ENCODE measurements around the gene PRR5L. TPM values are rescaled to one million over a fixed set of nuclear protein-coding genes. Genes with fewer than 3 reads are reported as not detected.
A peak's percentile ranks its signal among the peaks of the same experiment; 100 is the strongest.

PRR5L gene
- total and polyA plus RNA-seq, 9 of the 15 experiments (the other 6 are each of a cell fraction or from before 2014, with no cell fraction given), result 0.11 to 0.60 (median 0.36) TPM; not detected in 2

DNA sequence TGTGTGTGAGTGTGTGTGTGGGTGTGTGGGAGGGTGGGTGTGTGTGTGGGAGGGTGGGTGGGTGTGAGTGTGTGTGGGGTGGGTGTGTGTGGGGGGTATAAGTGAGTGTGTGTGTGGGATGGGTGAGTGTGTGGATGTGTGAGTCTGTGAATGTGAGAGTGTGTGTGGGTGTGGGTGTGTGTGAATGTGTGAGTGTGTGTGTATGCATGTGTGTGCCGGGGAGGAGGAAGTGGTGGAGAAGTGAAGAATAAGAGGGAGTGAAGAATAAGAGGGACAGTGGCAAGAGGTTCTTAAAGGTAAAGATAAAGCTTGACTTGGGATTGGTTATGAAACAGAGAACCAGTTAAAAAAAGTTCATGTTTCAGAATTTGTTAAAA is 54.0 kb downstream of the PRR5L start:
- ATAC-seq (no peak; the same call in 2 of the 3 replicates), FAIRE-seq (no peak), DNase-seq (ENCODE audit: extremely low read depth in 1 of 4, low spot score in 3 of 4) (no peak)
- Histone ChIP-seq H3K4me2 (ENCODE audit: insufficient read depth, low read length) (no peak overlapping the region), H3K4me1 (replicated peaks in 1 of 2; ENCODE audit: control insufficient read depth in 2 of 2, insufficient read depth in 2 of 2, low read length in 2 of 2) (no peaks in the 10 kb centered on the region), H3K9me3 (replicated peaks; ENCODE audit: control insufficient read depth, insufficient read depth, low read depth, low read length) (no peaks in the 10 kb centered on the region), H4K20me1 (replicated peaks; ENCODE audit: control insufficient read depth, insufficient read depth, low read length) (no peaks in the 10 kb centered on the region), H3K36me3 (ENCODE audit: control insufficient read depth, insufficient read depth, low read length) (no peaks in the 10 kb centered on the region), H2AFZ (ENCODE audit: low read depth, low read length) (no peak overlapping the region), H3K9me1 (ENCODE audit: control insufficient read depth, insufficient read depth, low read length) (no peaks in the 10 kb centered on the region), H3K79me2 (ENCODE audit: control insufficient read depth, insufficient read depth, low read length) (no peaks in the 10 kb centered on the region), H3K27me3 (ENCODE audit: control insufficient read depth in 2 of 2, insufficient read depth in 2 of 2, low read length in 2 of 2) (peaks cover 9 to 18% of the 10 kb centered on the region in 2 experiments; a peak in 4 of 5 replicates), H3K27ac (ENCODE audit: extremely low read depth, low read depth, low read length) (no peak overlapping the region), H3K9ac (ENCODE audit: insufficient read depth in 1 of 2, low read depth in 2 of 2, low read length in 2 of 2) (no peak overlapping the region), H3K4me3 (no peak overlapping the region)
- peak; percentile 67 for TF ChIP-seq EGR1 (conservative IDR thresholded peaks at IDR 0.05)
- TF ChIP-seq EWSR1 (IDR thresholded peaks at IDR 0.05; ENCODE audit: borderline replicate concordance, low read depth, partially characterized antibody), result no peak
- TF ChIP-seq ZNF217 (CRISPR knock-in tag; IDR thresholded peaks at IDR 0.05), result no peak
- TF ChIP-seq, protein P1, sequence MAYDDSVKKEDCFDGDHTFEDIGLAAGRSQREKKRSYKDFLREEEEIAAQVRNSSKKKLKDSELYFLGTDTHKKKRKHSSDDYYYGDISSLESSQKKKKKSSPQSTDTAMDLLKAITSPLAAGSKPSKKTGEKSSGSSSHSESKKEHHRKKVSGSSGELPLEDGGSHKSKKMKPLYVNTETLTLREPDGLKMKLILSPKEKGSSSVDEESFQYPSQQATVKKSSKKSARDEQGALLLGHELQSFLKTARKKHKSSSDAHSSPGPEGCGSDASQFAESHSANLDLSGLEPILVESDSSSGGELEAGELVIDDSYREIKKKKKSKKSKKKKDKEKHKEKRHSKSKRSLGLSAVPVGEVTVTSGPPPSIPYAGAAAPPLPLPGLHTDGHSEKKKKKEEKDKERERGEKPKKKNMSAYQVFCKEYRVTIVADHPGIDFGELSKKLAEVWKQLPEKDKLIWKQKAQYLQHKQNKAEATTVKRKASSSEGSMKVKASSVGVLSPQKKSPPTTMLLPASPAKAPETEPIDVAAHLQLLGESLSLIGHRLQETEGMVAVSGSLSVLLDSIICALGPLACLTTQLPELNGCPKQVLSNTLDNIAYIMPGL (CRISPR knock-in tag; IDR thresholded peaks at IDR 0.05), result no peak
- TF ChIP-seq, protein P2, sequence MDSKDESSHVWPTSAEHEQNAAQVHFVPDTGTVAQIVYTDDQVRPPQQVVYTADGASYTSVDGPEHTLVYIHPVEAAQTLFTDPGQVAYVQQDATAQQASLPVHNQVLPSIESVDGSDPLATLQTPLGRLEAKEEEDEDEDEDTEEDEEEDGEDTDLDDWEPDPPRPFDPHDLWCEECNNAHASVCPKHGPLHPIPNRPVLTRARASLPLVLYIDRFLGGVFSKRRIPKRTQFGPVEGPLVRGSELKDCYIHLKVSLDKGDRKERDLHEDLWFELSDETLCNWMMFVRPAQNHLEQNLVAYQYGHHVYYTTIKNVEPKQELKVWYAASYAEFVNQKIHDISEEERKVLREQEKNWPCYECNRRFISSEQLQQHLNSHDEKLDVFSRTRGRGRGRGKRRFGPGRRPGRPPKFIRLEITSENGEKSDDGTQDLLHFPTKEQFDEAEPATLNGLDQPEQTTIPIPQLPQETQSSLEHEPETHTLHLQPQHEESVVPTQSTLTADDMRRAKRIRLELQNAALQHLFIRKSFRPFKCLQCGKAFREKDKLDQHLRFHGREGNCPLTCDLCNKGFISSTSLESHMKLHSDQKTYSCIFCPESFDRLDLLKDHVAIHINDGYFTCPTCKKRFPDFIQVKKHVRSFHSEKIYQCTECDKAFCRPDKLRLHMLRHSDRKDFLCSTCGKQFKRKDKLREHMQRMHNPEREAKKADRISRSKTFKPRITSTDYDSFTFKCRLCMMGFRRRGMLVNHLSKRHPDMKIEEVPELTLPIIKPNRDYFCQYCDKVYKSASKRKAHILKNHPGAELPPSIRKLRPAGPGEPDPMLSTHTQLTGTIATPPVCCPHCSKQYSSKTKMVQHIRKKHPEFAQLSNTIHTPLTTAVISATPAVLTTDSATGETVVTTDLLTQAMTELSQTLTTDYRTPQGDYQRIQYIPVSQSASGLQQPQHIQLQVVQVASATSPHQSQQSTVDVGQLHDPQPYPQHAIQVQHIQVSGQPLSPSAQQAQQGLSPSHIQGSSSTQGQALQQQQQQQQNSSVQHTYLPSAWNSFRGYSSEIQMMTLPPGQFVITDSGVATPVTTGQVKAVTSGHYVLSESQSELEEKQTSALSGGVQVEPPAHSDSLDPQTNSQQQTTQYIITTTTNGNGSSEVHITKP (IDR thresholded peaks at IDR 0.05; ENCODE audit: partially characterized antibody), result no peak
- intact Hi-C loops (cut with micrococcal nuclease), result no loop called here
- no TSS peak for BruUV-seq (replicated peaks)
- WGBS (ENCODE audit: insufficient coverage, low coverage, missing lambda C conversion rate), result 27% methylated on average over 1 of the region's 1 CpG
- ChIA-PET POLR2A (no interaction called here), CTCF (ENCODE audit: low intra/inter-chr PET ratio) (interaction anchor here (0.6 kb wide), 1 partner anchor 10 kb away, joined by 3 read pairs; no protein-coding TSS in a partner anchor)
- in situ Hi-C loops (cut with MboI), result no loop called here

All from K562 (cell line).